Measurements from ENCODE around the gene BAIAP2L1. TPM values are rescaled to one million over a fixed set of nuclear protein-coding genes. Genes with fewer than 3 reads are reported as not detected.

Gene BAIAP2L1
- total and polyA plus RNA-seq, 12 donors: 0.53 to 5.8 (median 1.8) TPM

- no peaks in the 10 kb centered on the region for H3K27me3 ChIP-seq
- no peaks in the 10 kb centered on the region for H3K9me3 ChIP-seq
- no peak overlapping the region for H3K4me3 ChIP-seq
- H3K27ac ChIP-seq: no peak overlapping the region
- H3K36me3 ChIP-seq: peaks cover 0 to 21% (median 0%) of the 10 kb centered on the region in 9 donors
- 93 to 94% methylated on average over 13 of the region's 13 CpGs for WGBS, 2 donors
- intact Hi-C loops (cut with DNase I): no loop called here
- no peak for DNase-seq
- no peak for ATAC-seq
- no peaks in the 10 kb centered on the region for H3K4me1 ChIP-seq
- TF ChIP-seq CTCF (IDR thresholded peaks at IDR 0.05): no peak
These were observed 85.4 kb downstream of the BAIAP2L1 start for GRCh38 chr7:98315318-98315993.

GRCh38 chr7:98314469-98314868, 86.4 kb downstream of the BAIAP2L1 start:
- Histone ChIP-seq H3K36me3 (peaks cover 0 to 30% (median 0%) of the 10 kb centered on the region in 9 donors), H3K27ac (no peak overlapping the region), H3K27me3 (no peaks in the 10 kb centered on the region), H3K9me3 (no peaks in the 10 kb centered on the region), H3K4me3 (no peak overlapping the region), H3K4me1 (no peaks in the 10 kb centered on the region)
- intact Hi-C loops (cut with DNase I): no loop called here
- TF ChIP-seq CTCF (IDR thresholded peaks at IDR 0.05): no peak
- WGBS, 2 donors: 95% methylated on average over 11 of the region's 11 CpGs
- ATAC-seq (no peak), DNase-seq (no peak)

GRCh38 chr7:98312201-98312600, 88.7 kb downstream of the BAIAP2L1 start:
- H3K27ac ChIP-seq: no peak overlapping the region
- no peak for ATAC-seq
- TF ChIP-seq CTCF (IDR thresholded peaks at IDR 0.05): no peak
- H3K27me3 ChIP-seq: no peaks in the 10 kb centered on the region
- H3K9me3 ChIP-seq: no peaks in the 10 kb centered on the region
- peaks cover 0 to 50% (median 0%) of the 10 kb centered on the region in 9 donors for H3K36me3 ChIP-seq
- no peaks in the 10 kb centered on the region for H3K4me1 ChIP-seq
- no peak for DNase-seq
- intact Hi-C loops (cut with DNase I): no loop called here
- WGBS, 2 donors: 68% methylated on average over 7 of the region's 7 CpGs
- H3K4me3 ChIP-seq: no peak overlapping the region

- DNase-seq (no peak), ATAC-seq (no peak)
- TF ChIP-seq CTCF (IDR thresholded peaks at IDR 0.05): no peak
- H3K4me1 ChIP-seq: no peaks in the 10 kb centered on the region
- H3K4me3 ChIP-seq: no peak overlapping the region
- intact Hi-C loops (cut with DNase I): no loop called here
- WGBS, 2 donors: 95% methylated on average over 8 of the region's 8 CpGs
- no peak overlapping the region for H3K27ac ChIP-seq
- H3K9me3 ChIP-seq: no peaks in the 10 kb centered on the region
- H3K36me3 ChIP-seq: peaks cover 0 to 53% (median 0%) of the 10 kb centered on the region in 9 donors
- H3K27me3 ChIP-seq: no peaks in the 10 kb centered on the region
These were observed 91.3 kb downstream of the BAIAP2L1 start for GRCh38 chr7:98309566-98309965.

Measured in heart right ventricle (tissue), 16 donors.